CD14-positive monocyte (primary cell): Measurements from ENCODE around the gene CECR2. TPM values are rescaled to one million over a fixed set of nuclear protein-coding genes. Genes with fewer than 3 reads are reported as not detected.

Experiments used
- DNase-seq, 3 donors: peaks; one replicate each; pipeline ENCODE4 v3.0.0-alpha.2; 2011 to 2022
- H2AFZ ChIP-seq: 2 replicates; pipeline ENCODE4 v1.6.0; 2012; ENCODE audit warnings: mild to moderate bottlenecking, low read depth, low read length, inconsistent platforms; ENCODE audit not compliant: insufficient read depth, poor library complexity, severe bottlenecking
- H3K27ac ChIP-seq, 2 donors: 1 replicate in 1 of 2; 2 replicates in 1 of 2; pipeline ENCODE4 v1.5.1; 2012 to 2013; ENCODE audit warnings: low read length in 2 of 2, control low read depth in 1 of 2, inconsistent platforms in 1 of 2, low read depth in 1 of 2, mild to moderate bottlenecking in 1 of 2
- H3K27me3 ChIP-seq, 2 donors: one replicate each; pipeline versions ENCODE4 v1.6.0 to v1.6.1; 2011 to 2013; ENCODE audit warnings: low read length in 2 of 2; ENCODE audit not compliant: control insufficient read depth in 2 of 2, insufficient read depth in 2 of 2
- H3K36me3 ChIP-seq, 2 donors: replicated peaks in 1 of 2; 1 replicate in 1 of 2; 2 replicates in 1 of 2; pipeline versions ENCODE4 v1.5.1 to v1.6.1; 2012 to 2013; ENCODE audit warnings: low read length in 2 of 2, control low read depth in 1 of 2, inconsistent platforms in 1 of 2, mild to moderate bottlenecking in 1 of 2; ENCODE audit not compliant: insufficient read depth in 2 of 2, control insufficient read depth in 1 of 2
- H3K4me1 ChIP-seq, 2 donors: 1 replicate in 1 of 2; 2 replicates in 1 of 2; pipeline versions ENCODE4 v1.5.1 to v1.6.1; 2012 to 2013; ENCODE audit warnings: low read length in 2 of 2, control low read depth in 1 of 2, inconsistent platforms in 1 of 2, mild to moderate bottlenecking in 1 of 2, moderate library complexity in 1 of 2; ENCODE audit not compliant: insufficient read depth in 2 of 2, control insufficient read depth in 1 of 2
- H3K4me2 ChIP-seq: replicated peaks from 2 replicates; pipeline ENCODE3; 2012; ENCODE audit warnings: low read length, moderate library complexity, mild to moderate bottlenecking; ENCODE audit not compliant: poor library complexity, severe bottlenecking; ENCODE audit errors: extremely low read depth
- H3K4me3 ChIP-seq, 3 experiments: fragments of 200-600 bp in 1 of 3; sonication (generic) in 1 of 3; replicated peaks in 1 of 3; 1 replicate in 2 of 3; 2 replicates in 1 of 3; pipeline ENCODE4 v1.5.1; 2011 to 2013; ENCODE audit warnings: low read length in 3 of 3, mild to moderate bottlenecking in 3 of 3, control low read depth in 2 of 3, low read depth in 2 of 3, inconsistent platforms in 1 of 3, moderate library complexity in 1 of 3
- H3K79me2 ChIP-seq: 2 replicates; pipeline ENCODE4 v1.6.0; 2012; ENCODE audit warnings: mild to moderate bottlenecking, control low read depth, inconsistent platforms, low read length, moderate library complexity; ENCODE audit not compliant: insufficient read depth
- H3K9ac ChIP-seq: 2 replicates; pipeline ENCODE4 v1.6.0; 2017; ENCODE audit warnings: low read length, mild to moderate bottlenecking; ENCODE audit not compliant: insufficient read depth, poor library complexity, severe bottlenecking
- H3K9me3 ChIP-seq, 2 donors: replicated peaks in 1 of 2; 1 replicate in 1 of 2; 2 replicates in 1 of 2; pipeline versions ENCODE4 v1.5.1 to v1.6.1; 2012 to 2013; ENCODE audit warnings: low read length in 2 of 2, control low read depth in 1 of 2; ENCODE audit not compliant: control insufficient read depth in 1 of 2, insufficient read depth in 1 of 2
- H4K20me1 ChIP-seq: 2 replicates; pipeline ENCODE4 v1.6.0; 2012; ENCODE audit warnings: mild to moderate bottlenecking, low read length, control low read depth, moderate library complexity; ENCODE audit not compliant: insufficient read depth
- H3K27ac Mint-ChIP-seq, 7 donors: one replicate each; pipeline ENCODE4 v1.8.0; 2020; ENCODE audit warnings: mild to moderate bottlenecking in 7 of 7, mixed read lengths in 7 of 7, moderate library complexity in 6 of 7, inconsistent platforms in 2 of 7
- H3K27me3 Mint-ChIP-seq, 3 donors: one replicate each; pipeline ENCODE4 v1.8.0; 2021 to 2022; ENCODE audit warnings: low read depth in 3 of 3, mild to moderate bottlenecking in 3 of 3, mixed read lengths in 3 of 3, moderate library complexity in 3 of 3, inconsistent platforms in 1 of 3
- H3K36me3 Mint-ChIP-seq, 2 donors: one replicate each; pipeline ENCODE4 v1.8.0; 2020; ENCODE audit warnings: mixed read lengths in 2 of 2, inconsistent platforms in 1 of 2, mild to moderate bottlenecking in 1 of 2
- H3K4me1 Mint-ChIP-seq: one replicate; pipeline ENCODE4 v1.8.0; 2020; ENCODE audit warnings: mild to moderate bottlenecking, mixed read lengths
- H3K4me3 Mint-ChIP-seq, 2 donors: one replicate each; pipeline ENCODE4 v1.8.0; 2020; ENCODE audit warnings: mild to moderate bottlenecking in 2 of 2, mixed read lengths in 2 of 2, moderate library complexity in 1 of 2
- H3K9me3 Mint-ChIP-seq, 7 donors: one replicate each; pipeline ENCODE4 v1.8.0; 2020 to 2022; ENCODE audit warnings: mixed read lengths in 7 of 7, mild to moderate bottlenecking in 6 of 7, moderate library complexity in 6 of 7, inconsistent platforms in 2 of 7
- WGBS: methylation state at CpG from one replicate; pipeline ENCODE4 v1.1.5; 2013; ENCODE audit warnings: missing lambda C conversion rate; ENCODE audit not compliant: insufficient coverage; 5-methylcytosine and 5-hydroxymethylcytosine counted together
- intact Hi-C, 2 donors: fragments of 100-400 bp; cut with micrococcal nuclease; formaldehyde crosslinking; loops; one replicate each; pipeline versions ENCODE4 v1.15.0 to v1.15.1; 2023
- polyA plus RNA-seq, 3 donors: library from polyadenylated mRNA; depleted of rRNA in 1 of 3; unstranded in 2 of 3; stranded (reverse) in 1 of 3; fragments of 300-500 nt in 2 of 3; fragments of >200 nt in 1 of 3; fragmentation: Illumina TruSeq in 2 of 3; gene quantifications; 1 replicate in 2 of 3; 2 replicates in 1 of 3; pipeline ENCODE4 v1.2.3, GENCODE V29; 2012 to 2021
- TF ChIP-seq, protein P1 (sequence below): fragments of 200-600 bp; IDR thresholded peaks from one replicate; pipeline ENCODE4 v1.8.0; 2022; ENCODE audit warnings: antibody characterized with exemption, mild to moderate bottlenecking

The CECR2 gene
- polyA plus RNA-seq, 3 donors = 0.02 to 0.29 (median 0.24) TPM

DNA sequence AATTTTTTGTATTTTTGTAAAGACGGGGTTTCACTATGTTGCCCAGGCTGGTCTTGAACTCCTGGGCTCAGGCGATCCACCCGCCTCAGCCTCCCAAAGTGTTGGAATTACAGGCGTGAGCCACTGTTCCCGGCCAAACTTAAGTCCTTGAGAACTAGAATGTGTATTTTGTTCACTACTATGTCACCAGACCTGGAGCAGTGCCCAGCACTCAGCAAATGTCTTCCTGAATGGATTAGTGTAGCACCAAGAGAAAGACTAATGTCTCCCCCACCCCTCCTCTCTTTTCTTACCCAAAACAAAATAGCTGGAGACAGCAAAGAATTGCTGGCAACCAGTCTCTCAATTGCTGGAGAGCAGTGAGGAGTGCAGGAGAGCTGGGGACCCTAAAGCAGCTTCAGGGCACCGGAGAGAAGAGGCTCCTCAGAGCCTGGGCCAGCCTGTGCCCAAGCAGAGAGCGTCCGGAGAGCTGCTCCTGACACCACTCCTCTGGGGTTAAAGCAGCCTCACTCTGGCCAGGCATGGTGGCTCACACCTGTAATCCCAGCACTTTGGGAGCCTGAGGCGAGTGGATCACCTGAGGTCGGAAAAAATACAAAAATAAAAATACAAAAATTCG, 209.0 kb downstream of the CECR2 start:
- H3K27ac ChIP-seq = no peak overlapping the region
- H3K4me2 ChIP-seq = no peak overlapping the region
- no peaks in the 10 kb centered on the region for H3K27me3 ChIP-seq
- H3K4me3 ChIP-seq = no peak overlapping the region
- Mint-ChIP-seq H3K4me1 (no peaks in the 10 kb centered on the region), H3K9me3 (no peaks in the 10 kb centered on the region), H3K36me3 (no peaks in the 10 kb centered on the region), H3K27ac (no peak overlapping the region), H3K27me3 (peaks cover 0 to 11% (median 2%) of the 10 kb centered on the region in 3 donors), H3K4me3 (no peak overlapping the region)
- no peak overlapping the region for H3K9ac ChIP-seq
- TF ChIP-seq, protein P1, sequence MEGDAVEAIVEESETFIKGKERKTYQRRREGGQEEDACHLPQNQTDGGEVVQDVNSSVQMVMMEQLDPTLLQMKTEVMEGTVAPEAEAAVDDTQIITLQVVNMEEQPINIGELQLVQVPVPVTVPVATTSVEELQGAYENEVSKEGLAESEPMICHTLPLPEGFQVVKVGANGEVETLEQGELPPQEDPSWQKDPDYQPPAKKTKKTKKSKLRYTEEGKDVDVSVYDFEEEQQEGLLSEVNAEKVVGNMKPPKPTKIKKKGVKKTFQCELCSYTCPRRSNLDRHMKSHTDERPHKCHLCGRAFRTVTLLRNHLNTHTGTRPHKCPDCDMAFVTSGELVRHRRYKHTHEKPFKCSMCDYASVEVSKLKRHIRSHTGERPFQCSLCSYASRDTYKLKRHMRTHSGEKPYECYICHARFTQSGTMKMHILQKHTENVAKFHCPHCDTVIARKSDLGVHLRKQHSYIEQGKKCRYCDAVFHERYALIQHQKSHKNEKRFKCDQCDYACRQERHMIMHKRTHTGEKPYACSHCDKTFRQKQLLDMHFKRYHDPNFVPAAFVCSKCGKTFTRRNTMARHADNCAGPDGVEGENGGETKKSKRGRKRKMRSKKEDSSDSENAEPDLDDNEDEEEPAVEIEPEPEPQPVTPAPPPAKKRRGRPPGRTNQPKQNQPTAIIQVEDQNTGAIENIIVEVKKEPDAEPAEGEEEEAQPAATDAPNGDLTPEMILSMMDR = no peak
- H3K4me1 ChIP-seq = no peaks in the 10 kb centered on the region
- H3K9me3 ChIP-seq = no peaks in the 10 kb centered on the region
- WGBS = 97% methylated on average over 7 of the region's 11 CpGs
- H3K36me3 ChIP-seq = no peaks in the 10 kb centered on the region
- H3K79me2 ChIP-seq = no peaks in the 10 kb centered on the region
- no peak for DNase-seq
- no peak overlapping the region for H2AFZ ChIP-seq
- intact Hi-C loops = no loop called here
- H4K20me1 ChIP-seq = no peaks in the 10 kb centered on the region

DNA sequence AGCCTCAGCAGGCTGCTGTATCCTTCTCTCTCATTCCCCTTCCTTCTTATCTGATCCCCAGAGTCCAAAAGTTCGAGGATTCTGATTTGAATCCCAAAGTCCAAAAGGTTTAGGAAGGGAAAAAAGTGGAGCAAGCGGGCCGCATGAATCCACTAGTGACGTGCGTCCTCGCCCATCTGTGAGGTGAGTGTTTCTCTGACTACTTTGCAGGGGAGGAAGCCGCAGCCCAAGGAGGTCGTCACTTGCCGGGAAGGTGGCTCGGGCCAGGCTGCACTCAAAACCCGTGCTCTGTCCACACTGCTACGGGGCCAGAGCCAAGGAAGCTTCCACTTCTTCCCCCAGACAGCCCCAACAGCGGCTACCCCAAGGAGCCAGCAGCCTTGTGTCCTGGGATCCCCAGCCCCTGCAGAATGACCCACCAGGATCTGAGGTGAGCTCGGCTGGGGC, 210.3 kb downstream of the CECR2 start:
- Histone ChIP-seq H3K4me1 (no peaks in the 10 kb centered on the region), H3K9me3 (no peaks in the 10 kb centered on the region), H3K9ac (no peak overlapping the region), H3K27me3 (no peaks in the 10 kb centered on the region), H3K4me2 (no peak overlapping the region), H3K36me3 (no peaks in the 10 kb centered on the region), H3K79me2 (no peaks in the 10 kb centered on the region), H3K27ac (no peak overlapping the region), H2AFZ (no peak overlapping the region), H3K4me3 (no peak overlapping the region), H4K20me1 (no peaks in the 10 kb centered on the region)
- Mint-ChIP-seq H3K4me1 (no peaks in the 10 kb centered on the region), H3K27ac (no peak overlapping the region), H3K27me3 (peaks cover 0 to 10% (median 3%) of the 10 kb centered on the region in 3 donors), H3K9me3 (peaks cover 0 to 2% (median 0%) of the 10 kb centered on the region in 7 donors), H3K36me3 (no peaks in the 10 kb centered on the region), H3K4me3 (no peak overlapping the region)
- TF ChIP-seq, protein P1 = no peak
- DNase-seq = no peak
- intact Hi-C loops = no loop called here
- 94% methylated on average over 13 of the region's 14 CpGs for WGBS
